ENCODE data around the gene PKNOX1. TPM values are rescaled to one million over a fixed set of nuclear protein-coding genes. Genes with fewer than 3 reads are reported as not detected.

PKNOX1 gene
- total and polyA plus RNA-seq, 2 of the 13 experiments (the other 11 are each of a cell fraction or from before 2014, with no cell fraction given): 7.9 to 16.2 TPM

- CTCF ChIA-PET (ENCODE audit: low intra/inter-chr PET ratio, low total read pairs): no interaction called here
- no peaks in the 10 kb centered on the region for H3K4me1 ChIP-seq (ENCODE audit: insufficient read depth, low read length)
- POLR2A ChIA-PET: no interaction called here
- H3K9ac ChIP-seq (ENCODE audit: insufficient read depth, low read depth, low read length): no peak overlapping the region
- no peak for ATAC-seq
- no peak overlapping the region for H3K4me3 ChIP-seq (replicated peaks in 1 of 3; ENCODE audit: insufficient read depth in 1 of 3, low read depth in 2 of 3, low read length in 3 of 3)
- no peak overlapping the region for H2AFZ ChIP-seq (ENCODE audit: low read length)
- 98% methylated on average over 13 of the region's 13 CpGs for WGBS (ENCODE audit: low lambda C conversion rate)
- H3K27me3 ChIP-seq (ENCODE audit: control insufficient read depth in 1 of 2, insufficient read depth in 2 of 2, low read length in 2 of 2): no peaks in the 10 kb centered on the region
- no peak for FAIRE-seq
- H3K4me2 ChIP-seq (ENCODE audit: low read depth, low read length): no peak overlapping the region
- in situ Hi-C loops (cut with HindIII; ENCODE audit: extremely low pct_ligation_motif_present, low pct_unique_long_range_greater_than_20kb): no loop called here
- no peaks in the 10 kb centered on the region for H3K9me3 ChIP-seq (ENCODE audit: low read length)
- H3K36me3 ChIP-seq (replicated peaks in 1 of 2; ENCODE audit: control insufficient read depth in 1 of 2, insufficient read depth in 2 of 2, low read length in 2 of 2): peaks cover 17 to 46% of the 10 kb centered on the region in 2 experiments; a peak in 4 of 5 replicates
- H3K27ac ChIP-seq (ENCODE audit: extremely low read length, insufficient read depth, low read length): no peak overlapping the region
- H4K20me1 ChIP-seq (ENCODE audit: insufficient read depth, low read length): no peaks in the 10 kb centered on the region
- intact Hi-C loops (cut with micrococcal nuclease; ENCODE audit: unreplicated experiment): no loop called here
- H3K79me2 ChIP-seq (ENCODE audit: insufficient read depth, low read length): no peaks in the 10 kb centered on the region
- TF ChIP-seq RBM22 (optimal IDR thresholded peaks at IDR 0.05; ENCODE audit: low read length) (no peak), TOE1 (CRISPR knock-in tag; IDR thresholded peaks at IDR 0.05) (no peak), YEATS4 (CRISPR knock-in tag; IDR thresholded peaks at IDR 0.05; ENCODE audit: borderline replicate concordance) (no peak), ZFY (CRISPR knock-in tag; IDR thresholded peaks at IDR 0.05) (no peak), ZNF354B (CRISPR knock-in tag; IDR thresholded peaks at IDR 0.05) (no peak), ZNF572 (CRISPR knock-in tag; IDR thresholded peaks at IDR 0.05) (no peak)
- no TSS peak for BruUV-seq (replicated peaks)
- DNase-seq (ENCODE audit: low spot score): no peak
These were observed 42.4 kb downstream of the PKNOX1 start for GRCh38 chr21:43016728-43017127.

- Histone ChIP-seq H3K36me3 (replicated peaks in 1 of 2; ENCODE audit: control insufficient read depth in 1 of 2, insufficient read depth in 2 of 2, low read length in 2 of 2) (peaks cover 13 to 39% of the 10 kb centered on the region in 2 experiments; a peak in 4 of 5 replicates), H3K4me1 (ENCODE audit: insufficient read depth, low read length) (no peaks in the 10 kb centered on the region), H3K9me3 (ENCODE audit: low read length) (no peaks in the 10 kb centered on the region), H2AFZ (ENCODE audit: low read length) (no peak overlapping the region), H3K4me2 (ENCODE audit: low read depth, low read length) (no peak overlapping the region), H3K9ac (ENCODE audit: insufficient read depth, low read depth, low read length) (no peak overlapping the region), H3K27me3 (ENCODE audit: control insufficient read depth in 1 of 2, insufficient read depth in 2 of 2, low read length in 2 of 2) (no peaks in the 10 kb centered on the region), H3K4me3 (replicated peaks in 1 of 3; ENCODE audit: insufficient read depth in 1 of 3, low read depth in 2 of 3, low read length in 3 of 3) (no peak overlapping the region), H3K79me2 (ENCODE audit: insufficient read depth, low read length) (no peaks in the 10 kb centered on the region), H3K27ac (ENCODE audit: extremely low read length, insufficient read depth, low read length) (no peak overlapping the region), H4K20me1 (ENCODE audit: insufficient read depth, low read length) (no peaks in the 10 kb centered on the region)
- DNase-seq (ENCODE audit: low spot score) (no peak), ATAC-seq (no peak), FAIRE-seq (no peak)
- intact Hi-C loops (cut with micrococcal nuclease; ENCODE audit: unreplicated experiment) (no loop called here), in situ Hi-C loops (cut with HindIII; ENCODE audit: extremely low pct_ligation_motif_present, low pct_unique_long_range_greater_than_20kb) (no loop called here)
- POLR2A ChIA-PET: no interaction called here
- CTCF ChIA-PET (ENCODE audit: low intra/inter-chr PET ratio, low total read pairs): no interaction called here
- 100% methylated on average over 4 of the region's 10 CpGs for WGBS (ENCODE audit: low lambda C conversion rate)
- BruUV-seq (replicated peaks): no TSS peak
- TF ChIP-seq HOXA3 (CRISPR knock-in tag; IDR thresholded peaks at IDR 0.05) (no peak), STAT5B (CRISPR knock-in tag; IDR thresholded peaks at IDR 0.05) (no peak), SMARCE1 (IDR thresholded peaks at IDR 0.05; ENCODE audit: borderline replicate concordance) (no peak), MZF1 (CRISPR knock-in tag; IDR thresholded peaks at IDR 0.05; ENCODE audit: borderline replicate concordance) (no peak), ZNF841 (CRISPR knock-in tag; IDR thresholded peaks at IDR 0.05; ENCODE audit: borderline replicate concordance) (no peak), ZNF30 (CRISPR knock-in tag; IDR thresholded peaks at IDR 0.05) (no peak), GLMP (CRISPR knock-in tag; IDR thresholded peaks at IDR 0.05; ENCODE audit: borderline replicate concordance) (no peak), ZNF784 (CRISPR knock-in tag; IDR thresholded peaks at IDR 0.05; ENCODE audit: borderline replicate concordance) (no peak), ARHGAP35 (CRISPR knock-in tag; IDR thresholded peaks at IDR 0.05; ENCODE audit: borderline replicate concordance) (no peak), ZNF770 (CRISPR knock-in tag; IDR thresholded peaks at IDR 0.05) (no peak), PLRG1 (conservative IDR thresholded peaks at IDR 0.05) (no peak), ATF7-NPFF (CRISPR knock-in tag; IDR thresholded peaks at IDR 0.05; ENCODE audit: low read depth) (no peak)
These were observed 44.2 kb downstream of the PKNOX1 start for GRCh38 chr21:43018519-43018918.
